HCEC 1CT (cell line): ENCODE measurements around the gene NT5DC2.

Experiments
- DNase-seq: peaks from one replicate; pipeline ENCODE4 v3.0.0-alpha.2; 2017

NT5DC2 gene

DNA sequence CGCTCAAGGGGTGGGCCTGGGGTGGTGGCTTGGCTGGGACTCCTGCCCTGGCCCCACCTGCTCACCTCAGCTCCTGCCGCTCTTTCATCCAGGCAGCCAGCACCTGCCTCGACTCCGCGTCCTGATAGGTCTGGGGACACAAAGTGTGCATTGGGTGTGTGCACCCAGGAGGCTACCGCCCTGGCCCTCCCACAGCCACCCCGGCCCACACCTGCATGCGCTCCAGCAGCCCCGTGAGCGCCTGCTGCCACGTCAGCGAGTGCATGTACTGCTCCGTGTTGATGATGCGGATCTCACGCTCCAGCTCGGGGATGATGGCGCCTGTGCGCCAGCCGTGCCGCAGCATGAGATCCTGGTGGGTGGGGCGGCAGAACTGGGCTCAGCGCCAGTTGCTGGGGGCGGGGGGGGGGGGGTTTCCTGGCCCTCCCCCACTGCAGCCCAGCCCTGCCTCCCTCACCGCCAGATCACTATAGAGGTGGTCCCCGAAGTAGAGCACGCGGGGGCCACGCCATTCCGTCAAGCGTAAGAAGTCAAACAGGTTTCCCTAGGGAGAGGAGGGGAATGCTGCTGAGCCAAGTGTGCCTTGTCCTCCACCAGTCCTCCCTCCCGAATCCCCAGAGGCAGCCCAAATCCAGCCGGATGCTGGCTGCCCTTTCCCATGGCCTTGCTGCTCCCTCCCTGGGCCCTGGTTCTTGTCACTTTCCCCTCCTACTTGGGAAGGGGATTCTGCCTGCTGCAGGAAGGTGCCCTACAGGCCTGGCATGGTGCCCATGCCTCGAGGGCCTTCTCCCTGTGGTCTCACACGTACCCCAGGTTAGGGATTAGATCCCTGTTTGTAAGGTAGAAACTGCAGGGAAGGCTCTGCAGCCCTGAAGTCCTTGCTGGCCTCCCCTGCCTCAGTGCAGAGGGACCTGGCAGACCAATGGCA, 8.6 kb downstream of the NT5DC2 start:
- DNase-seq = no peak

DNA sequence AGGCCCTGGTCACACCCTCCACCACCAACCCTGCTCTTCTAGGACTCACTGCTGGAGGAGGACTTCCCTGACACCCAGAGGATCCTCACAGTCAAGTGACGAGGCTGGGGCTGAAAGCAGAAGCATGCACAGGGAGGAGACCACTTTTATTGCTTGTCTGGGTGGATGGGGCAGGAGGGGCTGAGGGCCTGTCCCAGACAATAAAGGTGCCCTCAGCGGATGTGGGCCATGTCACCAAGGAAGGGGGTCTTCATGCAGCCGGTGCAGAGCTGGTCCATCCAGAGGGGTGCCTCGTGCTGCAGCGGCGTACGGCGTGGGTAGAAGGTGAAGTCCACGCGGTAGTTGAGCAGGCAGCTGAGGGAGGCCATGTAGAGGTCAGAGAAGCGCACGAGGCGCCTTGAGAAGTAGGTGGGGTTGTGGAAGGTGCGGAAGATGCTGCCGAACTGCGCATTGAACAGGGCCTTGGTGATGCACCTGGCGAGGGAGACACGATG, 9.4 kb downstream of the NT5DC2 start:
- DNase-seq = no peak

DNA sequence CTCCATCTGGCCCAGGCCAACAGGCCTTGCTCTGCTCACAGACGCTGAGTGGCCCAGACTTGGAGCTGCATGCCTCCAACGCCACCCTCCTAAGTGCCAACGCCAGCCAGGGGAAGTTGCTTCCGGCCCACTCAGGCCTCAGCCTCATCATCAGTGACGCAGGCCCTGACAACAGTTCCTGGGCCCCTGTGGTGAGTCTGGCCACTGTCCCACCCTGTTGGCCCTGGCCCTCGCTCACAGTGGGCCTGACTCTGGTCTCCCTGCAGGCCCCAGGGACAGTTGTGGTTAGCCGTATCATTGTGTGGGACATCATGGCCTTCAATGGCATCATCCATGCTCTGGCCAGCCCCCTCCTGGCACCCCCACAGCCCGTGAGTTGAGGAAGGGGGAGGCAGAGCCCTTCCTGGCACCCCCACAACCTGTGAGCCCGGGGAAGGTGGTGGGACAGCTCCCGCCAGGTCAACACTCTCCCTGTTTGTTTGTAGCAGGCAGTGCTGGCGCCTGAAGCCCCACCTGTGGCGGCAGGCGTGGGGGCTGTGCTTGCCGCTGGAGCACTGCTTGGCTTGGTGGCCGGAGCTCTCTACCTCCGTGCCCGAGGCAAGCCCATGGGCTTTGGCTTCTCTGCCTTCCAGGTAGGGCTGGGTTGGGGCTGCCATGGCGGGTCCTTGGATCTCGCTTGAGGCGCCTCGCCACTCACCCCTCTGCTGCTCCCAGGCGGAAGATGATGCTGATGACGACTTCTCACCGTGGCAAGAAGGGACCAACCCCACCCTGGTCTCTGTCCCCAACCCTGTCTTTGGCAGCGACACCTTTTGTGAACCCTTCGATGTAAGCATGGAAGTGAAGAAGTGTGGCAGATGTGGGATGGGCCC, 10.0 kb downstream of the NT5DC2 start:
- no peak for DNase-seq

DNA sequence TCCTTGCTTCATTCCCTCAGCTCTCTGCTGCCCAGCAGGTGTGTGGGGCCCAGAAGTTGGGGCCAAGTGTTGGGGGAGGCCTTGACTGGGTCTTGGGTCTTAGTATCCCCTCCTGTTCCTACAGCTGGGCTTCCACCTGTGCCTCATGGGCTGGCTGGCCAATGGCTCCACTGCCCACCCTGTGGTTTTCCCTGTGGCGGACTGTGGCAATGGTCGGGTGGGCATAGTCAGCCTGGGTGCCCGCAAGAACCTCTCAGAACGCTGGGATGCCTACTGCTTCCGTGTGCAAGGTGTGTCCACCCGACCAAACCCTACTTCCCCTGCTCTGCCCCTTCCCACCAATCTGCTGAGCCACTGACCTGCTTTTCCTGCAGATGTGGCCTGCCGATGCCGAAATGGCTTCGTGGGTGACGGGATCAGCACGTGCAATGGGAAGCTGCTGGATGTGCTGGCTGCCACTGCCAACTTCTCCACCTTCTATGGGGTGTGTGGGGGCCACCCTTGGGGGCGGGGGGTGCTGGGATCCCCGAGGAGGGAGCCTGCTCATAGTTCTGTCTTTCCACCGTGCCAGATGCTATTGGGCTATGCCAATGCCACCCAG, 10.9 kb downstream of the NT5DC2 start:
- no peak for DNase-seq

DNA sequence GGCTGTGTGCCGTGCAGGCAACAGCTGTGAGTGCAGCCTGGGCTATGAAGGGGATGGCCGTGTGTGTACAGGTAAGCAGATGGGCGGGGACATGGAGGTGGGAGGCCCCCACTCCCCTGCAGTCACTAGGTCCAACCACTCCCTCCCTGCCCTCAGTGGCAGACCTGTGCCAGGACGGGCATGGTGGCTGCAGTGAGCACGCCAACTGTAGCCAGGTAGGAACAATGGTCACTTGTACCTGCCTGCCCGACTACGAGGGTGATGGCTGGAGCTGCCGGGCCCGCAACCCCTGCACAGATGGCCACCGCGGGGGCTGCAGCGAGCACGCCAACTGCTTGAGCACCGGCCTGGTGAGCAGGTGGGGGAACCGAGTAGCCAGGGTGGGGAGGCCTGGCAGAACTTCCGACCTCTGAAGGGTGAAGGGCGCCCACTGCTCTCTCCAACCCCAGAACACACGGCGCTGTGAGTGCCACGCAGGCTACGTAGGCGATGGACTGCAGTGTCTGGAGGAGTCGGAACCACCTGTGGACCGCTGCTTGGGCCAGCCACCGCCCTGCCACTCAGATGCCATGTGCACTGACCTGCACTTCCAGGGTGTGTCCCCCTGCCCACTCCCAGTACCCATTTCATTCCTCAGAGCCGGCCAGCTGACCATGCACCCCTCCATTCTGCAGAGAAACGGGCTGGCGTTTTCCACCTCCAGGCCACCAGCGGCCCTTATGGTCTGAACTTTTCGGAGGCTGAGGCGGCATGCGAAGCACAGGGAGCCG, 11.6 kb downstream of the NT5DC2 start:
- no peak for DNase-seq

DNA sequence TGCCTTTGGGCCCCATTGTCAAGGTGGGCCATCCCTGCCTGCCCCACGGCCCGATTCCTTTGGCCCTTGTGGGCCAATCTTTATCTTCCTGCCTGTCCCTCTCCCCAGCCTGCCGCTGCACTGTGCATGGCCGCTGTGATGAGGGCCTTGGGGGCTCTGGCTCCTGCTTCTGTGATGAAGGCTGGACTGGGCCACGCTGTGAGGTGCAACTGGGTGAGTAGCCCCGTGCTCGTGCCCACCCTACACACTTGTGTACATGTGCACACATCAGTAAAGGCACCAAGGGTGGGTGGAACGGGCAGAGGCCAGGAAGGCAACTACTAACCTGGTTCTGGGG, 12.2 kb downstream of the NT5DC2 start:
- DNase-seq = no peak

DNA sequence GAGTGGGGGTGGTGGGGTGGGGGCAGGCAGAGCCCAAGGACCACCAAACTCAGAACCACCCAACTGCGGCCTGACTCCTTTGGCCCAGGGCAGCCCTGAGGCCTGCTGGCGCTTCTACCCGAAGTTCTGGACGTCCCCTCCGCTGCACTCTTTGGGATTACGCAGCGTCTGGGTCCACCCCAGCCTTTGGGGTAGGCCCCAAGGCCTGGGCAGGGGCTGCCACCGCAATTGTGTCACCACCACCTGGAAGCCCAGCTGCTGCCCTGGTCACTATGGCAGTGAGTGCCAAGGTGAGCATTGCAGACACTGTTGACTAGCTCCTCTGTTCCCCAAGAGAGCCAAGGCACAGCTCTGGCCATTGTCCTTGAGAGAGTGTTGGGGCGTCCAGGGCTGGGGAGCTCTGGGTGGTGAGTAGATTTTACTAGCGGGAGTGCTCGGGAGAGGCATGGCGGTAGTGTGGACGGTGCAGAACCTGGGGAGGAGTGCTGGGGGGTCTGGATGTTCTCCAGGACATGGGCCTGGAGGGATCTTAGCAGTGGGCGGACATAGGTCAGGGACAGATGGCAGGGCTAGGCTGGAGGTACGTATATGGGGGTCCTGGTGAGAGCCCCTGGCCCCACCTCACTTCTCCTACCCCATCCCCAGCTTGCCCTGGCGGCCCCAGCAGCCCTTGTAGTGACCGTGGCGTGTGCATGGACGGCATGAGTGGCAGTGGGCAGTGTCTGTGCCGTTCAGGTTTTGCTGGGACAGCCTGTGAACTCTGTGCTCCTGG, 12.8 kb downstream of the NT5DC2 start:
- DNase-seq = no peak

DNA sequence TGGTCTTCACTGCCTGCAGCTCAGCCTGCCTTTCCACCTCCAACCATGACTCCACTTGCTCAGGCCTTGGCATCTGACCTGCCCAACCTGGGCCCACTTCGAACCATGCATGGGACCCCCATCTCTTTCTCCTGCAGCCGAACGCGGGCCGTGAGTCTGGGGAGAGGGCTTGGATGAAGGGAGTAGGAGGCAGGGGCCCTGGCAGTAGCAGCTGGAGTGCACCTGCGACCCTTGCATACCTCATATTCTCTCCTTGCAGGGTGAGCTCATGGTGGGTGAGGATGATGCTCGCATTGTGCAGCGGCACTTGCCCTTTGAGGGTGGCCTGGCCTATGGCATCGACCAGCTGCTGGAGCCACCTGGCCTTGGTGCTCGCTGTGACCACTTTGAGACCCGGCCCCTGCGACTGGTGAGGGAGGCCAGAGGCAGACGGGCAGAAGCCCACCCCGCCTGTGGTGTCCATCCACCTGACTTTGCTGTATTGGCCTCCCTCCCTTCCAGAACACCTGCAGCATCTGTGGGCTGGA, 13.5 kb downstream of the NT5DC2 start:
- no peak for DNase-seq

DNA sequence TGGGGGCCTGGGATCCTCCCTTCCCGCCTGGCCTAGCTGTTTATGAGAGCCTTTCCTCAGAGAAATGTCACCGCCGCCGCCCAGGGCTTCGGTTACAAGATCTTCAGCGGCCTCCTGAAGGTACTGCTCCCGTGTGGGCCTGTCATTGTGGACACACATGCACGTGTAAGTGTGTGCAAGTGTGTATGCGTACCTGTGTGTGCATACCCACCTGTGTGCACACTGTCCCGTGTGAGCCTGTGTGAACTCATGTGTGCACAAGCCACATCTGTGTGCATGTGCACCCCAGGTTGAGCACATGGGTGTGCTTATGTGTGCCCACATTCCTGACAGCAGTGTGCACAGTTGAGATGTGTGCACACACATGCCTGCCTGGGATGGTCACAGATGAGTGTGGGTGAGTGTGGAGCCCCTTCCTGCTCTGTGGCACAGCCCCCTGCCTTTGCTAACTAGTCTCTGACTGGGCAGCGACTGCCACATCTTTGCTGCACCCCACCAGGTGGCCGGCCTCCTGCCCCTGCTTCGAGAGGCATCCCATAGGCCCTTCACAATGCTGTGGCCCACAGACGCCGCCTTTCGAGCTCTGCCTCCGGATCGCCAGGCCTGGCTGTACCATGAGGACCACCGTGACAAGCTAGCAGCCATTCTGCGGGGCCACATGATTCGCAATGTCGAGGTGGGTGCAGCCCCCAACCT, 14.1 kb downstream of the NT5DC2 start:
- no peak for DNase-seq

DNA sequence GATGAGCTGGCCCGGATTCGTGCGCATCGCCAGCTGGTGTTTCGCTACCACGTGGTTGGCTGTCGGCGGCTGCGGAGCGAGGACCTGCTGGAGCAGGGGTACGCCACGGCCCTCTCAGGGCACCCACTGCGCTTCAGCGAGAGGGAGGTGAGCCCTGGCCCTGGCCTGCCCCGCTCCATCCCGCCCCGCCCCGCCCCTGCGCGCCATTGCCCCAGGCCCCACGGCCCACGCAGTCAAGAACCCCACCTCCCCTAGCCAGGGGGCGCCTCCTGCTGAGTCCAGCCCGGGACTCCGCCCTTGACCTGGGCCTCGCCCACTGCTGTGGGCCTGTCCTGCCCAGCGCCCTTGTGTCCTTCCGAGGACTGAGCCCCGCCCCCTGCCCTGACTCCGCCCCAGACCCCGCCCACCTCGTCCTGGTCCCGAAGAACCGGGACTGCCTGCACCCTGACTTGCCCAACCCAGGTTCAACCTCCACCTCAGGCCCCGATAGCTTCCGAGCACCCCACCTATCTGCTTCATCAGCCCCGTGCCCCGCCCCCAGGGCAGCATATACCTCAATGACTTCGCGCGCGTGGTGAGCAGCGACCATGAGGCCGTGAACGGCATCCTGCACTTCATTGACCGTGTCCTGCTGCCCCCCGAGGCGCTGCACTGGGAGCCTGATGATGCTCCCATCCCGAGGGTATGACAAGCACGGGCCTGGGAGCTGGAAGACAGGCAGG, 14.8 kb downstream of the NT5DC2 start:
- DNase-seq = no peak

DNA sequence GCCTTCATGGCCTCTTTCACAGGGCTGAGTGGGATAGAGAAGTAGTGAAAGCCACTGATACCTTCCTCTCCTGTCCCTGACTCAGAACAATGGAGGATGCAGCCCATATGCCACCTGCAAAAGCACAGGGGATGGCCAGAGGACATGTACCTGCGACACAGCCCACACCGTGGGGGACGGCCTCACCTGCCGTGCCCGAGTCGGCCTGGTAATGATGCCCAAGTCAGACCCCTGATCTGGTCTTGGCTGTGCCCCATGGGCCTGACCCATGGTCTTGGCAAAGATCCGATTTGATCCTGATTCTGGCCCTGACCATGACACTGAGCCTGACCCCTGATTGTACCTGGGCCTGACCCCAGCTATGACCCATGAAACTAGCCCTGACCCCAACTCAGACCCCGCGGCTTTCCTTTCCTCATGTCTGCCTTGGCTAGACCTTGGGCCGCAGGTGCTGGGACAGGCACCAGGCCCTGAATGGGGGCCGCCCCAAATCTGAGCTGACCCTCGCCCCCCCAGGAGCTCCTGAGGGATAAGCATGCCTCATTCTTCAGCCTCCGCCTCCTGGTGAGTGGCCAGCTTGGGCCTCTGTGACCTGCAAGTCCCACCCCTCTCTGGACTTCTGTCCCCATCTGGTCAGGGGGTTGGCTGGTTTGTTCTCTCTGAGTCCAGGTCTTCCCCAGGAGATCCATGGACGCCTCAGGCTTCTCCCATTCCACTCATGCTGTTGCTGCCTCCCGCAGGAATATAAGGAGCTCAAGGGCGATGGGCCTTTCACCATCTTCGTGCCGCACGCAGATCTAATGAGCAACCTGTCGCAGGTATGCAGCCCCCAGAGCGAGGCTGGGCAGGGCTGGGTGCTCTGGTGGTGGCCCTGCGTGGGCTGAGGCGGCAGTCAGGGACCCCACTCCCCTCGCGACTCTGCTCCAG, 15.6 kb downstream of the NT5DC2 start:
- no peak for DNase-seq

DNA sequence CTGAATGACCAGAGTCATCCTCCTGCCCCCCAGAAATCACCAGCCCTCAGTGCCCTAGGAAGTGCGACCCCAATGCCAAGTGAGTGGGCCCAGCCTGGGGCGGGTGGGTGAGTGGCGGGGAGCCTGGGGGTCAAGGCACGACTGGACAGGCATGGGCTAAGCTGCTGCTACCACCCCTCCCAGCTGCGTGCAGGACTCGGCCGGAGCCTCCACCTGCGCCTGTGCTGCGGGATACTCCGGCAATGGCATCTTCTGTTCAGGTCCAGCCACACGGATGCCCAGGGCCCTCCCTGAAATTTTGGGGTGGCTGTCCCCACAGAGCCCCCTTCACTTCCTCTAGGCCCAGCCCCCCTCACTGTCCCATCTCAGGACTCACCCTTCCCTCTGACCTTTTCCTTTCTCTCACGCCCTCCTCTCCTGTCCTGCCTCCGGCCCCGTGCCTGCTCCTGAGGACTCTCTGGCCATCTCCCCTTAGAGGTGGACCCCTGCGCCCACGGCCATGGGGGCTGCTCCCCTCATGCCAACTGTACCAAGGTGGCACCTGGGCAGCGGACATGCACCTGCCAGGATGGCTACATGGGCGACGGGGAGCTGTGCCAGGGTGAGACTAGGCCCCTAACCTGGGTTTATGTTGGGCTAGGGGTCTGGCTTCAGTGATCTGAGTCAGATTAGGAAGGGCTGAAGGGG, 17.0 kb downstream of the NT5DC2 start:
- DNase-seq = no peak

DNA sequence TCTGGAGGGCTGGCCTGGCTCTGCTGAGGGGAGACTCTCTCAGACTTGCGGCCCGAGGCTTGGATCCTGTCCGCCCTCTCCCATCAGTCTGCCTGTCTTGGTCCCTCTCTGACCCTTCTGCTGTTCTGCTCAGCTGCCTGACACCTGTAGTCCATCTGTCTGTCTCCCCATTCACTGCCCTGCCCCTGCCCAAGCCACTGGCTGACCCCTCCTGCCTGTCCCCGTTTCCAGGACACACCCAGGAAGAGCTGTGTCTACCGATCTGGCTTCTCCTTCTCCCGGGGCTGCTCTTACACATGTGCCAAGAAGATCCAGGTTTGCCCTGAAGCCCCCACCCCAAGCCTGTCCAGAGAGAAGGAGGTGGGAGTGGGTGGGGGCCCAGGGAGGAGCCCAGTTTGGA, 18.5 kb downstream of the NT5DC2 start:
- DNase-seq = no peak

DNA sequence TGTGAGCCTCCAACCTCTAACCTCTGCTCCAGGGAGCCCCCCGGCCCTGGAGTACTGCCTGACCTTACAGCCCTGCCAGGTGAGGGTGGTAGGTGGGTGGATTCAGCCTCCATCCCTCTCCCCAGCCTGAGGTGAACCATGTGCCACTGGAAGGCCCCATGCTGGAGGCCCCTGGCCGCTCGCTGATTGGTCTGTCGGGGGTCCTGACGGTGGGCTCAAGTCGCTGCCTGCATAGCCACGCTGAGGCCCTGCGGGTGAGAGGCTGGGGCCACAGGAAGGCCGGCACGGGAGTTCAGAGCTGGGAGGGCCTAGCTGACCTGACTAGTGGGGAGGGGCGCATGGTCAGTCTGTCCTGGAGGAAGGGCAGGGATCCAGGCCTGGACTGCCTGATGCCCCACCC, 19.1 kb downstream of the NT5DC2 start:
- no peak for DNase-seq

DNA sequence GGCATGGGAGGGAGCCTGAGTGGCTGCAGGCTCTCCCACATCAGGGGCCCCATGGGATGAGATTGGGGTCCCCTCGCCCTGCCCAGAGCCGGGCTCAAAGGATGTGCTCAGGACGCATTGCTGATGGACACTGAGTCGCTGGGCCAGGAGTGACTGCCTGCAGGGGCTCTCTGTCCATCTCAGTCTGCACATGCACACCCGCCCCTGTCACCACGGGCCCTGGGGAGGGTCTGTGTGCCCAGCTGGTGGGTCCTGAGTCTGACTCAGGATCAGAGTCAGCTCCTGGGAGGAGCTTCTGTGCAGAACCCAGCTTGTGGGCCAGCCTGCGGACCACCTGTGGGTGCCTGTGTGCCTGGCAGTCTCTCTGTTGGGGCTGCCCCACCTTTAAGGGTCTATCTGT, 20.4 kb downstream of the NT5DC2 start:
- DNase-seq = no peak

DNA sequence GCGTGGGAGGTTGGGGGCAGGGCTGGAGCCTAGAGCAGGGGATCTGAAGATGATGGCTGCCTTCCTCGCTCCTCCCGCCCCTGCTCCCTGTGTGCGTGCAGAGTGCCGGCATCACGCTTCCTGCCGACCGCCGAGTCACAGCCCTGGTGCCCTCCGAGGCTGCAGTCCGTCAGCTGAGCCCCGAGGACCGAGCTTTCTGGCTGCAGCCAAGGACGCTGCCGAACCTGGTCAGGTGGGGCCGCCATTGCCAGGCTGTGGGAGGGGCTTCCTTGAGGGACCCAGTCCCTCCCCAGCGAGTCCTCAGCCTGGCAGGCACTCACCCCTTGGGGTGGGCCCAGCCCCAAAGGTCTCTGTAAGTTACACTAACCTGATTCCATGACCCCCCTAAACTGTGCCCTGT, 20.9 kb downstream of the NT5DC2 start:
- DNase-seq = no peak

DNA sequence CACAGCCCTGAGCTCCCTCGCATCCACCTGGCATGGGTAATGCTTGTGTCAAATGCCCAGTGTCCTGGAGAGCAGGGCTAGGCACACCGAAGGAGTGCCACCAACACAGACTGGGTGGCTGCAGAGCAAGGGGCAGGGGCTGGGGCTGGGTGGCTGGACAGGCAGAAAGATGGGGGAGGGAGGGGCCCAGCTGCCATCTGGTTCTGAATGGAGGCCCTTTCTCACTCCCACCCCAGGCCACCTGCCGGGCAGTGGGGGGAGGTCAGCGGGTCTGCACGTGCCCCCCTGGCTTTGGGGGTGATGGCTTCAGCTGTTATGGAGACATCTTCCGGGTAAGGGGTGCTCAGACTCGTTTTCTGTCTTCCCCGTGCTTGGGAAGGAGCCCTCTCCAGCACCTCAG, 21.6 kb downstream of the NT5DC2 start:
- no peak for DNase-seq

DNA sequence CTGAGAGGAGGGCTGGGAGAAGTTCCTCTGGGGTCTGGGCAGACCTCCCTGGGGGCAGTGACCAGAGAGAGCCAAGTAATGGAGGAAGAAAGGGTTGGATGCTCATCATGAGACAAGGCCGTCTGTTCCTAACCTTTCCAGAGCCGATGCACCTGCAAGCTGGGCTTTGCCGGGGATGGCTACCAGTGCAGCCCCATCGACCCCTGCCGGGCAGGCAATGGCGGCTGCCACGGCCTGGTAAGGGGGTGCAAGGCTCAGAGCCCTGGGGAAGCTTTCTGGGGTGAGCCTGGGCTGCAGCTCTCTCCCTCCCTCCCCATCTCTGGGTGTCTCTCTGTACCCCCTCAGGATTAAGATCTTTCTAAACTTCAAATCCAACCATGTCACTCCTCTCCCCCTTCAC, 22.1 kb downstream of the NT5DC2 start:
- no peak for DNase-seq
